Inflammatory macrophage treated with lipopolysaccharide for 4 hours (primary cell): Measurements from ENCODE around the gene PSMA6.
"Not testable (repeated sequence)": the region's sequence is repeated elsewhere in the genome, so short reads cannot be mapped to it uniquely, and the experiment has no call there.

Source experiments
- DNase-seq: peaks from one replicate; pipeline ENCODE4 v3.0.0-alpha.2; 2020

PSMA6 gene

DNA sequence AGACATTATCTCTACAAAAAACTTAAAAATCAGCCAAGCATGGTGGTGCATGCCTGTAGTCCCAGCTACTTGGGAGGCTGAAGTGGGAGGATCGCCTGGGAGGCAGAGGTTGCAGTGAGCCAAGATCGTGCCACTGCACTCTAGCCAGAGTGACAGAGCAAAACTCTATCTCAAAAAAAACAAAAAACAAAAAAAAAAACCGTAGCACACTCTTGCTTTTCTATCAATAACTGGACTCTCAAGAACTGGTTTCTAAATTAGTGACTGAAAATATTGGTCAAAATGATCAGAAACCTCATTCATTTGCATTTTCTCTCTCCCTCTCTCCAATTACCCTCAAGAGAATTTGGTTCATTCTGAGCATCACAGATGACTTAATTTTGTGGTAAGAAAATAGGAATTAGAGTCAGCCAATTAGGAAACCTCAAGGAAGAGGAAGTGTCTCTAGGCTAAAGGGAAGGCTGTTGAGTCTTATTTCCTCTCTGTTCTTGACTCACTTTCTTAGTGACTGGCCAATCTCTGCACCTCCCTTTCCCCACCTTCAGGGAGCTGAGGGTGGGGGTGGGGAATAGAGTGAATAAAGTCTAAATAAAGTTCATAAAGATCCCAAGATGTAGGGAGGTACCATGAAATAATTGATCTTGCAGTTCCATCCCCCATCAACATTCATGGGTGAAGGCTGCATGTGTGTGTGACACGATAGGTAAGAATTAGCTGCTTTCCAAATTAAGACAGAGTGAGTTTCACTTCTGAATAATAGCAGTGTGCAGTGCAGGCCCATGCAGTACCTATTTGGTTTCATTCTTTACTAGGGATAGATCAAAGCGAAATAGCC is 6.8 kb upstream of the PSMA6 start:
- peak; percentile 96 for DNase-seq

DNA sequence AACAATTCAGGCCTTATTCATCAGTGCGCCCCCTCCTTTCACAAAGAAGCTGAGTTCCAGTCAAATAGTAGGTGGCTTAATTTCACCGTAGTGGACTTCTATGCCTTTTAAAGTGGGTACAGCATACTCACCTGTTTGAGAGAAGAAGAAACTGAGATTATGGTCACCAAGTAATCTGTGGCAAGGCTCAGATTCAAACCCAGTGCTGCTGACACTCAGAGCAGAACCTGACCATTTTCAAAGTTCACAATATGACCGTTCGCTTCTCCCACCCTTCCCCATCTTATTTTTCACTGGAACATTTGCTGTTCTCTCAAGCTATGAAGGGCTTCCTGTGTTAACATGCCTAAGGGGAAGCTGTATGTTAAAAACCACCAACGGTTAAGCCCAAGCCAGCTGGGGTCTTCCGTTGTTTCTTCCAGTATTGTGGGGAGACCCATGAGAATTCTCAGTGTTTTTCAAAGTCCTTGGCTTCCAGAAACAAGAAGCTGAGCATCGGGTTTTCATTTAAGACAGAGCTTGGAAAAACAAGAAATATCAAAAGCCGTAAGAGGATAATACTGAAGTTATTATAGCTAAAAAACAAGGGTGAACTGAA is 6.1 kb upstream of the PSMA6 start:
- DNase-seq = no peak

DNA sequence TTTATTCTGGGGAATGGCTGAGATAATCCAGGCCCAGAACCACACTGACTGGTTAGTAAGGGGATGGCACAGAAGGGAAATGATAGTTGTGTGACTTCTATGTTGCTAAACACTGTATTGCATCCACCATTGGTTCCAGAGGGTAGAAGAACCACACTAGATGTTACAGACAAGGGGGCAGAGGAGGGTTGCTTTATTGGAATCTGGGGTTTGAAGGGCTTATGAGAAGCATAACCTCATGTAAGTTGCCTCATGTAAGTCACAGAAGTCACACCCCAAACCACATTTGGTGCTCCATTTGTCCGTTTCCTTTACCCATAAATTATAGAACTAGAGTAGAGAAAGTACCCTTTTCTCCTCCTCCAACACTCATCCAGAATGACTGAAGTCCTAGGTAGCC is 5.5 kb upstream of the PSMA6 start:
- DNase-seq = peak; percentile 79

DNA sequence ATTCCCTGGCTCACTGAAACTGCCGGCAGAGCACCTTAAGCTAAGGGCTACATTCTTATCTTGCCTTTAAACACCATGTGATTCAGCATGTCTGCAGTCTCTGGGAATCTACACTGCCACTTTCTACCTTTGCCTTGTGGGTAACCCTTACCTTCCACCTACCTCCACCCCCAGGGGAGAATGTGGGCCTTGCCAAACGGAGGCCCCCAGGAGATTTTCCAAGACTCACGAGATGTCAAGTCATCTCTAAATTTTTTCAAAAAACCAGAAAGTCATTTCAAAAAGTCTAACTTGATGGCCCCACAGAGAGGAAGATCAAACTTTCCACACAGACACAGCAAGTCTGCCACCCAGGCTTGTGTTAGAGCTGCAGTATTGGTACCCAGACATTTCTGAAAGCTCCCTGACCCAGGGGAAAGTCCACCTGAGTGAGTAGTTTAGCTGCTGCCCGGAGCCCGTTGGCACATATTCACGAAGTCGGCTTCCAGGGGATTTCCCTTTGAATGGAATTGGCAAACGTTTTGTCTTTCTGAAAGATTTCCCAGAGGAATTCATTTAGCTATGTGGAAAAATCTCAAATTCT is 4.7 kb upstream of the PSMA6 start:
- DNase-seq = peak; percentile 69

DNA sequence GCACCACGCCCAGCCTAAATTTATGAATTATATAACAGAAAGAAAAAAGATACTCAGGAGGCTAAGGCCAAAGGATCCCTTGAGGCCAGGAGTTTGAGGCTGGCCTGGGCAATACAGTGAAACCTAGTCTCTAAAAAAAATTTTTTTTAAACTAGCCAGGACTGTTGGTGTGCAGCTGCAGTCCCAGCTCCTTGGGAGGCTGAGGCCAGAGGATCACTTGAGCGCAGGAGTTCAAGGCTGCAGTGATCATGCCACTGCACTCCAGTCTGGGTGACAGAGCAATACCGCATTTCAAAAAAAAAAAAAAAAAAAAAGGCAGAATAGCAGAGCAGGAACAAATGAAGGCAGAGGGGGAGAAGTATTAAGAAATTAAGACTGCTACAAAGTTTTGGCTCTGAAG is 2.6 kb upstream of the PSMA6 start:
- no peak for DNase-seq

DNA sequence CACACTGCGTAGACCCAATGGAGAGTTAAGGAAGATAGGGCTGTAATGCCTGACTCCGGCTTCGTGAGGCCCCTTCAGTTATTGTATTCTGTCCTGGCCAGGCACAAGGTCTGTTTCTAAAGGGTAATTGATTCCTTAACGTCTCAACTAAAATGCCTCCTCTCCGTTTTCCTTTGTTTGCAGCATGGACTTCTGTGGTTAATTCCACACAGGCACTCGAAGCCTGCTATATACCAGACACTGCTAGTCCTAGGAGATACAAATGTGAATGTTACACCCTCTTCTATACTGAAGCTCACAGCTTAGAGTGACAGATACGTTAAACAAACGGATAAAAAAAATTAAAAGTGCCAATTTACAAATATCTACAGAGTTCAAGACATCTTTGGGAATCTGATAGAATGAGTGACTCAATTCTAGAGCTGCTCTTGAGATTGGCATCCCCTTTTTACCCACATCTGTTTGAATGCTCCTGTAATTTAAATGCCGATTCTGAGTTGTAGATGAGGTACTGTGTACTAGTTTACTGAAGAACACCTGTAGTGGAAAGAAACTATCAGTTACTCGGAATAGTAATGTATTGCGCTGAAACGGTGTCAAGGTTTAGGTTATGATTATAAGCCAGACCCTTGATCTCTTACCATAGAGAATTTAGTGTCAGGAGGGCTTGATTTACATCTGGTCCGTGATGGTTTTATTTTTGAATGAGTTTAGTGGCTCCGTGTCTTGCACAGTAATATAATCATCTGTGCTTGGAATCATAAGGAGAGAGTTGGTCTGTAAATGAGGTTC is 784 bp downstream of the PSMA6 start:
- no peak for DNase-seq

DNA sequence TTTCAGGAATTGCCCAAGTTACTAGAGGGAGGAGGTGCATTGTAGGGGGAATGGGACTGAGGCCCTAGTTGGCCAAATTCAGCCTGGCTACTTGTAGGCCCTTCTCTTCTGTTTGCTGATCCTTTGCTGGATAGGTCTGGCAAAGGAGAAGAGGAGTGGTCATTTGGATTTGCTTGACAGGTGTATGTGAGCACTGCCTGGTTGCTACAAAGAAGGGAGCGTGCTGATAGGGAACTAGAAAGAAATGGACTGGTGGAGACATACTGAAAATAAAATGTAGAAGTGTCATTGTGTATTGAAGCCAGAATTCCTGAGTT is 3.6 kb downstream of the PSMA6 start:
- DNase-seq = no peak

DNA sequence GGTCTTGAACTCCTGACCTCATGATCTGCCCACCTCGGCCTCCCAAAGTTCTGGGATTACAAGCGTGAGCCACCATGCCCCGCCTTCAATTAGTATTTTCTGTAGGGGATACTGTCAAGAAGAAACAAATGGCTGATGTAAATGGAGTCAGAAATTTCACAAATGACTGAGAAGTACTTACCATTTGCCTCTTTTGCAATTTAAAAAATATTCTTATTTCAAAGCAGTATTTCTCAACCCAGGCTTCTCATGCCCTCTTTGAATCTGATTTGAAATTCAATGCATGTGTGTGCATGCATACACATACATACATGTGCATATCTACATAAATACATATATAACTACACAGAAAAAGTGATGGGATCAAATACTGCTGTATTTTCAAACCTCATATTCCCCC is 4.4 kb downstream of the PSMA6 start:
- DNase-seq = peak; percentile 91

DNA sequence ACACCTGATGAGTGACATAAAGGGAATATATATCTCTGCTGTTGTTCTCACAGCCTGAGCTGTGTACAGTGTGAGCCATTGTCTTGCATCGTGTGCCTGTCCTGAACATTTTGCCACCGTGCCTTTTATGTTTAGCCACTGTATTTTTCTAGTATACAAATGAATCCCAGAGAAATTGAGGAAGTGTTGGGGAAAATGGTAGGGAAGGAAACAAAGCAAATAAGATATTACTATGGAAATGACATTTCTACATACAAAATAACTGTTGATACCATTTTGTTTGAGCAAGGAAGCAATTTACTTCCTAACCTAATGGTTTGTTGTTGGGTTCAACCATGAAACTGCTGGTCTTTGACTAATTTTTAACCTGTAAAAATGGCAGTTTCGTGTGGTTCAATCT is 5.5 kb downstream of the PSMA6 start:
- peak; percentile 49 for DNase-seq

DNA sequence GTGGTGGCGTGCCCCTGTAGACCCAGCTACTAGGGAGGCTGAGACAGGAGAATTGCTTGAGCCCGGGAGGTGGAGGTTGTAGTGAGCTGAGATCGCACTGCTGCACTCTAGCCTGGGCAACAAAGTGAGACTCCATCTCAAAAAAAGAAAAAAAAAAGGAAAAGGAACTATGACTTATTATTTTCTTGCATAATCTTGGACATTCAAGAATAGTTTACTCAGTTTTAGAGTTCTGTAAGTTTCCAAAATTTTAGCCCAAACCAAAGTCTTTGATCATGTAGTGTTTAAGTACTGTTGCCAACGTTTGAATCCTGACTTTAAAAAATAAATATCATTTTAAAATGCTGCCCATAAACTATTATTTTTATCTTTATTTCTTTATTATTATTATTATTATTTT is 6.2 kb downstream of the PSMA6 start:
- DNase-seq = peak; percentile 82

DNA sequence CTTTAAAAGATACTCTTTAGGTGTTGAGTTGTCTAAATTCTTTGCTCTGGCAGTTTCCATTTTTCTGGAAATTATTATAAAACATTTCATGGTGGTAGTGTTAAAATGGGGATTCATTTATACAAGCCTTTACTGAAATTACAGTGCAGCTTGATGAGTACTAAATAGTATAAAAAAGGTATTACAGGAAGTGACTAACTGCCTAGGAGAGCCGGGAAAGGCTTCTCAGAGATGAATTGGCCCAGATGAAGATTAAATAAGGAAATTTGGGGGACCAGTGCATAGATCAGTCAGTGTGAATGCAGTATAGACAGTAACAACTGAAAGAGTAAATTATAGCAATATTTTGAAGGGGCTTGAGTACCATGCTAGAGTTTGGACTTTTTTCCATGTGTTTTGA is 7.5 kb downstream of the PSMA6 start:
- no peak for DNase-seq

DNA sequence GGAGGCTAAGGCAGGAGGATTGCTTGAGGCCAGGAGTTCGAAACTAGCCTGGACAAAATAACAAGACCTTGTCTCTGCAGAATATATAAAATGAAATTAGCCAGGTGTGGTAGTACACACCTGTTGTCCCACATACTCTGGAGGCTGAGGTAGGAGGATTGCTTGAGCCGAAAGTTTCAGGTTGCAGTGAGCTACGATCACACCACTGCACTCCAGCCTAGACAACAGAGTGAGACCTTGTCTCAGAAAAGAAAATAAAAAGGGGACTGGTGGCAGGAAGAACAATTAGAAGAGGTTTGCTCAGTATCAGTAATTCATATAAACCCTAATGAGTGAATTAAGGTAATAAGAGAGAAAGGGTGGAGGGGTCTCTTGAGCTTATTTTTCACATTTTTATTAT is 8.0 kb downstream of the PSMA6 start:
- DNase-seq = no peak

DNA sequence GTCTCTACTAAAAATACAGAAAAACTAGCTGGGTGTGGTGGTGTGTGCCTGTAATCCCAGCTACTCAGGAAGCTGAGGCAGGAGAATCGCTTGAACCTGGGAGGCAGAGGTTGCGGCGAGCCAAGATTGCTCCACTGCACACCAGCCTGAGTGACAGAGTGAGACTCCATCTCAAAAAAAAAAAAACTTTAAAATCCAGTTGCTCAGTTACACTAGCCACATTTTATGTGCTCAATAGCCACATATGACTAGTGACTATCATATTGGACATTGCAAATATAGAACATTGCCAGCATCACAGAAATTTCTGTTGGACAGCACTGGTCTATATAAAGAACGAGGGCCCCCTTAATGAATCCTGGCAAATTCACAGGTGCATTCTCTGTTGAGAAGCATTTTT is 9.2 kb downstream of the PSMA6 start:
- not testable (repeated sequence) for DNase-seq

DNA sequence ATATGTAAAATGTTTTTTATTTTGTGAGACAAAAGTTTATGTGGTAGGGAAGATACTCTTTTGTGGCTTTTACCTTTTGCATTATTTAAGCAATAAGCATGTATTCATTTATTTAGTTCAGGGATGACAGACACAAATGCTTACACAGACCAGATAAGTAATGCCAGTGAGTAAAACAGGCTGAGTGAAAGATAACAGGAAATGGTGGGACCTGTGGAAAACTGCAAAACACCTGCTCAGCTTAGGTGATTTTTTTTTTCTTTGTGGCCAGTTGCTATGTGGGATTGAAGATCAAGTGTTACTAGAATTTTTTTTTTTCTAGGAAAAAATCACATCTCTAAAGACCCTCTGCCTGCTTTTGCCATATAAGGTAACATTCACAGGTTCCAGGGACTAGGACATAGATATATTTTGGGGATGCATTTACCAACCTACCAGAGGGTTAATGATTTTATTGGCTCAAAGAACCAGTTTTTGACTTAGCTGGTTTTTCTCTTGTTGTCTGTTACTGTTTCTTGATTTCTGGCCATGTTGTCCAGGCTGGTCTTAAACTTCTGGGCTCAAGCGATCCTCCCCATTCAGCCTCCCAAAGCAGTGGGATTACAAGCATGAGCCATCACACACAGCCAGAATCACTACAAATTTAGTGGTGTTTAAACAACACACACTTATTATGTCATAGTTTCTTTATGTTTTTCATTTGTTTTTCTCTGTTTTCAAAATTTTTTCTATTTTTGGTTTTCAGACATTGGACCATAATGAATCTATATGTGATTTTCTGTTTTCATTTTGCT is 9.8 kb downstream of the PSMA6 start:
- no peak for DNase-seq

DNA sequence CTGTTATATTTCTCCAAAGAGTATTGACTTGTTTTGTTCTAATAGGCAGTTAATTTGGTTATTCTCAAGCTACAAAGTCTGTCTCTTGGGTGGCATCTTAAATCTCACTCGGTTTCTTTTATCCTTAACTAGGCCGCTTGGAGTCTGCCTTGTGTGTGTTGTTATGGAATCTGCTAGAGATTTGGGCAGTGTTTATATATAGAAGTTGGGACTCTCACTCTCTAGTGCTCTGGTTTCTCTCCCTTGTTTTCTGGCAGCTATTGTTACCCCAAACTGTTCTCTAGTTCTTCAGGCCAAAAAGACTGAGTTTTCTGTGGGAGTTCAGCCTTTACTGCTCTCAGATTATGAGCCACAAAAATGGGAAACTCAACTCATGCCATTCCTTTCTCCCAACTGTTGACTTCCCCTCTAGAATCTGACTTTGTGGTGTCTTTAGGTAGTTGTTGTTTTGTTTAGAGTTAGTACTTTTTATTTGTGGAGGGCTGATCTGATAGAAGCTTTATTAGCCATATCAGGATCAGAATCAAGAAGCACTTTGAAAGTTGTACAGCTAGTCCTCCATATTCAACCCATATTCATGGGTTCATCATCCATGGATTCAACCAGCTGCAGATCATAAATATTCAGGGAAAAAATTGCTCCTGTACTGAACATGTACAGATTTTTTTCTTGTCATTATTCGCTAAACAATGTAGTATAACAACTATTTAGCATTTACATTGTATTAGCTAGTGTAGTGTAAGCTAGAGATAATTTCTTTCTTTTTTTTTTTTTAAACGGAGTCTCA is 11.2 kb downstream of the PSMA6 start:
- no peak for DNase-seq

DNA sequence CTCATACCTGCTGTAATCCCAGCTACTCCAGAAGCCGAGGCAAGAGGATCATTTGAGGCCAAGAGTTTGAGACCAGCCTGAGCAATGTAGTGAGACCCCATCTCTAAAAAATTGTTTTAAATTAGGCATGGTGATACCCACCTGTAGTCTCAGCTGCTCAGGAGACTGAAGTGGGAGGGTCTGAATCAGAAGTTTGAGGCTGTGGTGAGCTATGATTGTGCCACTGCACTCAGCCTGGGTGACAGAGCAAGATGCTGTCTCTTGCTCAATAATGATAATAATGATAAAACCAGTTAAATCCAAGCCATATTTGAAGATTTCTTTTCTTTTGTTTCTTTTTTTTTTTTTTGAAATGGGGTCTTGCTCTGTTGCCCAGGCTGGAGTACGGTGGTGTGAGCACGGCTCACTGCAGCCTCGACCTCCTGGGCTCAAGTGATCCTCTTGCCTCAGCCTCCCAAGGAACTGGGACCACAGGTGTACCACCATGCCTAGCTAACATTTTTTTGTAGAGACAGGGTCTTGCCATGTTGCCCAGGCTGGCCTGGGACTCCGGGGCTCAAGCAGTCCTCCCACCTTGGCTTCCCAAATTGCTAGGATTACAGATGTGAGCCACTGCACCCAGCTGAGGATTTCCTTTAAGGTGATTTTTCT is 12.8 kb downstream of the PSMA6 start:
- DNase-seq = no peak

DNA sequence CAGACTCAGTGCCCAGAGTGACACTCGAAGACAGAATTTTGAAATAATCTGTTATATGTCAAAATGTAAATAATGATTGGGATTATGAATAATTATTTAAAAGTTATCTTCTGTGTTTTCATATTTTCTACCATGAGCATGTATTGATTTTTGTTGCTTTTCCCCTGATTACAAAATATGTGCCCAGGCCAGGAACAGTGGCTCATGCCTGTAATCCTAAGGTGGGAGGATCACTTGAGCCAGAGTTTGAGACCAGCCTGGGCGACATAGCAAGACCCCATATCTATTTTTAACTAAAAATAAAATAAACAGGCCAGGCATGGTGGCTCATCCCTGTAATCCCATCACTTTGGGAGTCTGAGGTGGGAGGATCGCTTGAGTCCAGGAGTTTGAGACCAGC is 13.5 kb downstream of the PSMA6 start:
- no peak for DNase-seq

DNA sequence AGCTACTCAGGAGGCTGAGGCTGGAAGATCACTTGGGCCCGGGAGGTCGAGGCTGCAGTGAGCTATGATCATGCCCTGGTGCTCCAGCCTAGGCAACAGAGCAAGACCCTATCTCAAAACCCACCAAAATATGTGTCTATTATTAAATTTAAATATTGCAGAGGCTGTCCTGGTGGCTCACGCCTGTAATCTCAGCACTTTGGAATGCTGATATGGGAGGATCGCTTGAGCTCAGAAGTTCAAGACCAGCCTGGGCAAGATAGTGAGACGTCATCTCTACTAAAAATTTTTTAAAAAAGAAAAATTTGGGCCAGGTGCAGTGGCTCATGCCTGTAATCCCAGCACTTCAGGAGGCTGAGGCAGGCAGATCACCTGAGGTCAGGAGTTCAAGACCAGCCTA is 13.9 kb downstream of the PSMA6 start:
- no peak for DNase-seq

DNA sequence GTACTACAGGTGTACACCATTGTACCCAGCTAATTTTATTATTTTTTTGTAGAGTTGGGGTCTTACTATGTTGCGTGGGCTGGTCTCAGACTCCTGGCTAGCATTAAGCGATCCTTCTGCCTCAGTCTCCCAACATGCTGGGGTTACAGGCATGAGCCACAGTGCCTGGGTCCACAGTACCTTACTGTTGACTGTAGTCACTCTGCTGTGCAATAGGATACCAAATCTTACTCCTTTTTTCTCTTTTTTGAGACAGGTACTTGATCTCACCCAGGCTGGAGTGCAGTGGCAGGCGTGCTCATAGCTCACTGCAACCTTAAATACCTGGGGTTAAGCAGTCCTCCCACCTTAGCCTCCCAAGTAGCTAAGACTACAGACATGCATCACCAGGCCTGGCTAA is 25.6 kb downstream of the PSMA6 start:
- DNase-seq = no peak

DNA sequence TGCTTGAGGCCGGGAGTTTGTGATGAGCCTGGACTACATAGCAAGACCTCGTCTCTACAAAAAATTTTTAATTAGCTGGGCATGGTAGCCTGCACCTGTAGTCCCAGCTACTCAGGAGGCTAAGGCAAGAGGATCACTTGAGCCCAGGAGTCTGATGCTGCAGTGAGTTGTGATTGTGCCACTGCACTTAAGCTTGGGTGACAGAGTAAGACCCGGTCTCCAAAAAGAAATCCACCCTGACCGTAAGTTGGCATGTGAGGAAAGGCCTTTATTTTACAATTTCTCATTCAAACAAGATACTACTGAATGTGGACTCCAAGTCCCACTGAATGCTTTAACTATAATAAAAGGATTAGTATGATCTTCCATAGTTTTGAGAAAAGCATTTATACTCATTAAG is 27.3 kb downstream of the PSMA6 start:
- DNase-seq = no peak

DNA sequence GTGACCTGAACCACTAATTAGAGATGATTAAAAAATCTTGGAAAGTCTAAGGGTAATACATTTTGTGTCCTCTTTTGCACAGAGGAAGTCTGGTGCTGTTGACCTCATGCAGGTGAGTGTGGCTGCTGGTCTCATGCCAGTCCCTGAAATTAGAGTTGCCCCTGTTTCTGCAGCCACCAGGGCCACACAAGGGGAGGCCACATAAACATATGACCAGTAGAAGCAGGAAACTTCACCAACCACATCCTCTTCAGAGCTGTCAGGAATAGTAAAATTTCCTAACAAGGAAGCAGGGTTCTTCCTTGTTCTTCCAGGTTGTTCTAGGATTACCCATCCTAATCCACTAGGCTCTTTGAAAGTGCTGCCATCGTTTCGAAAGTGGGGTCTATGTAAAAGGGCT is 28.3 kb downstream of the PSMA6 start:
- no peak for DNase-seq

DNA sequence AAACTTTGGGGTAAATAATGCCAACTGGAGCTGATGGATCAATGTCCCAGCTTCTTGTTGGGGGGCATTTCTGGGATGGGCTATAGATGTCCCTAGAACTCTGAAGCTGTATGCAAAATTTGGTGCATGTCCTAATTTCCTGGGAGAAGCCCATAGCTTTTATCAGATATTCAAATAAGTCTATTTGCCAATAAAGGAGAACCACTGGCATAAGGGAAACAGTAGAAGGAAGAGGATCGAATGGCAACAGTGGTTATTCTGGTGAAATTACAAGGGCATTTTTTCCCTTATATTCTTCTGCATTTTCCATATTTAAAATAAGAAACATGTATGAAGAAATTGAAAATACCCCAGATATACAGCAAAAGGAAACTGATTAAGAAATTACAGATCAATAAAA is 34.2 kb downstream of the PSMA6 start:
- DNase-seq = peak; percentile 60
